ENCODE measurements around the gene IL4R. TPM values are rescaled to one million over a fixed set of nuclear protein-coding genes. Genes with fewer than 3 reads are reported as not detected.

The IL4R gene
- total and polyA plus RNA-seq, 2 of the 13 experiments (the other 11 are each of a cell fraction or from before 2014, with no cell fraction given), result 15.9 to 49.6 TPM

- in situ Hi-C loops (cut with HindIII; ENCODE audit: extremely low pct_ligation_motif_present, low pct_unique_long_range_greater_than_20kb), result no loop called here
- Histone ChIP-seq H3K36me3 (replicated peaks in 1 of 2; ENCODE audit: control insufficient read depth in 1 of 2, insufficient read depth in 2 of 2, low read length in 2 of 2) (no peaks in the 10 kb centered on the region), H3K4me3 (replicated peaks in 1 of 3; ENCODE audit: insufficient read depth in 1 of 3, low read depth in 2 of 3, low read length in 3 of 3) (no peak overlapping the region), H2AFZ (ENCODE audit: low read length) (no peak overlapping the region), H3K79me2 (ENCODE audit: insufficient read depth, low read length) (no peaks in the 10 kb centered on the region), H4K20me1 (ENCODE audit: insufficient read depth, low read length) (no peaks in the 10 kb centered on the region), H3K9me3 (ENCODE audit: low read length) (no peaks in the 10 kb centered on the region), H3K9ac (ENCODE audit: insufficient read depth, low read depth, low read length) (no peak overlapping the region), H3K27ac (ENCODE audit: extremely low read length, insufficient read depth, low read length) (no peak overlapping the region), H3K27me3 (ENCODE audit: control insufficient read depth in 1 of 2, insufficient read depth in 2 of 2, low read length in 2 of 2) (peaks cover 0 to 9% of the 10 kb centered on the region in 2 experiments; a peak in 1 of 5 replicates), H3K4me1 (ENCODE audit: insufficient read depth, low read length) (peaks cover 15% of the 10 kb centered on the region), H3K4me2 (ENCODE audit: low read depth, low read length) (no peak overlapping the region)
- POLR2A ChIA-PET, result no interaction called here
- FAIRE-seq, result no peak
- no TSS peak for BruUV-seq (replicated peaks)
- no peak for ATAC-seq
- CTCF ChIA-PET (ENCODE audit: low intra/inter-chr PET ratio, low total read pairs), result no interaction called here
- intact Hi-C loops (cut with micrococcal nuclease; ENCODE audit: unreplicated experiment), result no loop called here
- no peak for DNase-seq (ENCODE audit: low spot score)
- TF ChIP-seq NAIF1 (CRISPR knock-in tag; IDR thresholded peaks at IDR 0.05; ENCODE audit: borderline replicate concordance) (no peak), ZNF510 (CRISPR knock-in tag; IDR thresholded peaks at IDR 0.05; ENCODE audit: low read depth) (no peak), ZNF589 (CRISPR knock-in tag; conservative IDR thresholded peaks at IDR 0.05) (no peak), ZNF414 (CRISPR knock-in tag; IDR thresholded peaks at IDR 0.05) (no peak), ZNF441 (CRISPR knock-in tag; IDR thresholded peaks at IDR 0.05; ENCODE audit: borderline replicate concordance) (no peak), ZNF839 (CRISPR knock-in tag; IDR thresholded peaks at IDR 0.05; ENCODE audit: borderline replicate concordance) (no peak), ETV6 (CRISPR knock-in tag; conservative IDR thresholded peaks at IDR 0.05) (no peak), HOXA7 (CRISPR knock-in tag; IDR thresholded peaks at IDR 0.05) (no peak), BRF2 (CRISPR knock-in tag; IDR thresholded peaks at IDR 0.05) (no peak), CHD4 (IDR thresholded peaks at IDR 0.05; ENCODE audit: borderline replicate concordance, low read length) (no peak), ZNF710 (CRISPR knock-in tag; IDR thresholded peaks at IDR 0.05; ENCODE audit: borderline replicate concordance) (no peak), ZNF142 (CRISPR knock-in tag; IDR thresholded peaks at IDR 0.05) (no peak), PPARG (CRISPR knock-in tag; conservative IDR thresholded peaks at IDR 0.05) (no peak), ZFP91 (CRISPR knock-in tag; IDR thresholded peaks at IDR 0.05; ENCODE audit: borderline replicate concordance) (no peak)
Observed at GRCh38 chr16:27290562-27290961, 23.2 kb upstream of the IL4R start.

Data from HepG2 (cell line).